ENCODE results near the gene POLR1D.

DNA sequence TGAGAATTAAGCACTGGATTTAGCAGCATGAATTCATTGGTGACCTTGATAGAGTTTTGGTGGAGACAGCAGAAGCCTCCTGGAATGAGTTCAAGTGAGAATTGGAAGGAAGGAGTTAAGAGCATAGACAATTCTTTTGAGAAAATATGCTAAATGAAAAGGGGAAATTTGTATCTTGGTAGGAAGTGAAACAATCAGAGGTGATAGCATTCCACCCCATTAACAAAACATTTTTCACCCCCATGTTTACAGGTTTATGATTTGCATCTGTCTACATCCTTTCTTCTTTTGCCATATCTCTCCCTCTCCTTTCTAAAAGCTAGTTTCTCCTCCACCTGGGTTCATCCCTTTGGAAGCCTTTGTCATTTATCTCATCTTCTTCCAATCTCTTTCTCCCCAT is 28.8 kb upstream of the POLR1D start:
- TF ChIP-seq, protein P1, sequence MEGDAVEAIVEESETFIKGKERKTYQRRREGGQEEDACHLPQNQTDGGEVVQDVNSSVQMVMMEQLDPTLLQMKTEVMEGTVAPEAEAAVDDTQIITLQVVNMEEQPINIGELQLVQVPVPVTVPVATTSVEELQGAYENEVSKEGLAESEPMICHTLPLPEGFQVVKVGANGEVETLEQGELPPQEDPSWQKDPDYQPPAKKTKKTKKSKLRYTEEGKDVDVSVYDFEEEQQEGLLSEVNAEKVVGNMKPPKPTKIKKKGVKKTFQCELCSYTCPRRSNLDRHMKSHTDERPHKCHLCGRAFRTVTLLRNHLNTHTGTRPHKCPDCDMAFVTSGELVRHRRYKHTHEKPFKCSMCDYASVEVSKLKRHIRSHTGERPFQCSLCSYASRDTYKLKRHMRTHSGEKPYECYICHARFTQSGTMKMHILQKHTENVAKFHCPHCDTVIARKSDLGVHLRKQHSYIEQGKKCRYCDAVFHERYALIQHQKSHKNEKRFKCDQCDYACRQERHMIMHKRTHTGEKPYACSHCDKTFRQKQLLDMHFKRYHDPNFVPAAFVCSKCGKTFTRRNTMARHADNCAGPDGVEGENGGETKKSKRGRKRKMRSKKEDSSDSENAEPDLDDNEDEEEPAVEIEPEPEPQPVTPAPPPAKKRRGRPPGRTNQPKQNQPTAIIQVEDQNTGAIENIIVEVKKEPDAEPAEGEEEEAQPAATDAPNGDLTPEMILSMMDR (IDR thresholded peaks at IDR 0.05): no peak
- TF ChIP-seq POLR2A (IDR thresholded peaks at IDR 0.05): no peak
